Measurements from ENCODE around the gene SLC6A3.

SLC6A3 gene

GRCh38 chr5:1344975-1345838 is 100.0 kb downstream of the SLC6A3 start, which contains the start of gene CLPTM1L:
Gene CLPTM1L (minus strand): TSS chr5:1345099. CDS start chr5:1344841, 258 bp downstream.
- peak; percentile 75 for DNase-seq

- no peak for DNase-seq
Measured at GRCh38 chr5:1343931-1344901, 101.0 kb downstream of the SLC6A3 start.

- no peak for DNase-seq
Measured at GRCh38 chr5:1343315-1343751, 101.9 kb downstream of the SLC6A3 start.

Data from DMS153 (cell line).